ENCODE measurements around the gene DYNC2H1. TPM values are rescaled to one million over a fixed set of nuclear protein-coding genes. Genes with fewer than 3 reads are reported as not detected.

Gene DYNC2H1
- total and polyA plus RNA-seq, 9 donors = 13.5 to 49.1 (median 26.2) TPM

GRCh38 chr11:103078710-103079109, 30.5 kb upstream of the DYNC2H1 start:
- Histone ChIP-seq H3K36me3 (no peaks in the 10 kb centered on the region), H3K9me3 (no peaks in the 10 kb centered on the region), H3K4me1 (ENCODE audit: insufficient read depth) (no peaks in the 10 kb centered on the region), H3K4me3 (no peak overlapping the region), H3K27me3 (no peaks in the 10 kb centered on the region), H3K27ac (no peak overlapping the region)
- DNase-seq = no peak
- WGBS, 3 donors = 94 to 98% (median 96%) methylated on average over 5 of the region's 5 CpGs
- intact Hi-C loops (cut with DNase I) = no loop called here
- TF ChIP-seq POLR2A (IDR thresholded peaks at IDR 0.05) = no peak
- TF ChIP-seq CTCF (IDR thresholded peaks at IDR 0.05) = no peak
- no peak for TF ChIP-seq EP300 (IDR thresholded peaks at IDR 0.05)

GRCh38 chr11:103079833-103080232, 29.4 kb upstream of the DYNC2H1 start:
- no peak for DNase-seq
- TF ChIP-seq POLR2A (IDR thresholded peaks at IDR 0.05) (no peak), EP300 (IDR thresholded peaks at IDR 0.05) (no peak), CTCF (IDR thresholded peaks at IDR 0.05) (no peak)
- Histone ChIP-seq H3K4me1 (ENCODE audit: insufficient read depth) (no peaks in the 10 kb centered on the region), H3K36me3 (no peaks in the 10 kb centered on the region), H3K27me3 (no peaks in the 10 kb centered on the region), H3K4me3 (no peak overlapping the region), H3K27ac (no peak overlapping the region), H3K9me3 (no peaks in the 10 kb centered on the region)
- intact Hi-C loops (cut with DNase I) = no loop called here
- WGBS, 3 donors = 75 to 84% (median 78%) methylated on average over 1 of the region's 1 CpG

- TF ChIP-seq CTCF (IDR thresholded peaks at IDR 0.05) (no peak), EP300 (IDR thresholded peaks at IDR 0.05) (no peak), POLR2A (IDR thresholded peaks at IDR 0.05) (no peak)
- 58 to 88% (median 76%) methylated on average over 1 of the region's 1 CpG for WGBS, 3 donors
- no peak for DNase-seq
- Histone ChIP-seq H3K9me3 (no peaks in the 10 kb centered on the region), H3K4me3 (no peak overlapping the region), H3K27me3 (no peaks in the 10 kb centered on the region), H3K36me3 (no peaks in the 10 kb centered on the region), H3K27ac (no peak overlapping the region), H3K4me1 (ENCODE audit: insufficient read depth) (peaks cover 3% of the 10 kb centered on the region)
- intact Hi-C loops (cut with DNase I) = no loop called here
These were observed 23.4 kb upstream of the DYNC2H1 start for GRCh38 chr11:103085758-103086365.

- no peak for DNase-seq
- Histone ChIP-seq H3K9me3 (no peaks in the 10 kb centered on the region), H3K4me1 (ENCODE audit: insufficient read depth) (peaks cover 3% of the 10 kb centered on the region), H3K27me3 (no peaks in the 10 kb centered on the region), H3K27ac (no peak overlapping the region), H3K4me3 (no peak overlapping the region), H3K36me3 (no peaks in the 10 kb centered on the region)
- TF ChIP-seq CTCF (IDR thresholded peaks at IDR 0.05) (no peak), EP300 (IDR thresholded peaks at IDR 0.05) (no peak), POLR2A (IDR thresholded peaks at IDR 0.05) (no peak)
- intact Hi-C loops (cut with DNase I) = no loop called here
These were observed 22.8 kb upstream of the DYNC2H1 start for GRCh38 chr11:103086461-103086860.
